HG03196 (cell line): ENCODE data around the gene KLHL17.
A peak's percentile ranks its signal among the peaks of the same experiment; 100 is the strongest.
"Not testable (repeated sequence)": the region's sequence is repeated elsewhere in the genome, so short reads cannot be mapped to it uniquely, and the experiment has no call there.

Experiments
- ATAC-seq: cut with Tn5 transposase; IDR thresholded peaks from one replicate; pipeline ENCODE4 v1.9.1; 2021; ENCODE audit not compliant: unreplicated experiment

KLHL17 gene

DNA sequence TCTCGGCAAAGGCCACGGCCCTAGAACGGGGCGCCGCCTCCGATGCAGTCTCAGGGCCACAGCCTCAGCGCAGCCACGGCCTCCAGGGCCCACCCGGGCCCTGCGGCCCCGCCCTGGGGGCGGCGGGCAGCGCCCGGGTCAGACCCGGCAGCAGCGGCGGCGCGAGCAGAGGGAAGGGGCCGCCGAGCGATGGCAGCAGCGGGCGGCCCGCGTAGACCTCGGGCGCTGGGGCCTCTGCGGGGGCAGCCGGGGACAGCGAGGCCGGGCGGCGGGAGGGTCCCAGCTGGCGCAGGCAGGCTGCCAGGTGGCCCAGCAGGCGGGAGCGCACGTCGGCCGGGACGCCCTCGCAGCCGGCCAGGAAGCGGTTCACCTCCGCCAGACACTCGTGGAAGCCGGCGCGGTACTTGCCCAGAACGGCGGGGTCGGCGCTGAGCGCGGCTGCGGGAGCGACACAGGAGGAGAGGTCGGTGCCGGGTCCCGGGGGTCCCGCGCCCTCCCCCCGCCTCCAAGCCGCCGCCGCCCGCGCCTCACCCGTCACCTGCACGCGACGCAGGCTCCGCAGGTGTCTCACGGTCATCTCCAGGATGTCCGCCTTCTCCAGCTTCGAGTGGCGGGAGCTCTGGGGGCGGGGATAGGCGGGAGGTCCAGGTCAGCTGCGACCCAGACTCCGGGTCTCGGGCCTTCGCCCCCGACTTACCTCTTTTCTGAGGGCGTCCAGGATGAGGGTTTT lies 38.8 kb downstream of the KLHL17 start:
- ATAC-seq = peak; percentile 14

DNA sequence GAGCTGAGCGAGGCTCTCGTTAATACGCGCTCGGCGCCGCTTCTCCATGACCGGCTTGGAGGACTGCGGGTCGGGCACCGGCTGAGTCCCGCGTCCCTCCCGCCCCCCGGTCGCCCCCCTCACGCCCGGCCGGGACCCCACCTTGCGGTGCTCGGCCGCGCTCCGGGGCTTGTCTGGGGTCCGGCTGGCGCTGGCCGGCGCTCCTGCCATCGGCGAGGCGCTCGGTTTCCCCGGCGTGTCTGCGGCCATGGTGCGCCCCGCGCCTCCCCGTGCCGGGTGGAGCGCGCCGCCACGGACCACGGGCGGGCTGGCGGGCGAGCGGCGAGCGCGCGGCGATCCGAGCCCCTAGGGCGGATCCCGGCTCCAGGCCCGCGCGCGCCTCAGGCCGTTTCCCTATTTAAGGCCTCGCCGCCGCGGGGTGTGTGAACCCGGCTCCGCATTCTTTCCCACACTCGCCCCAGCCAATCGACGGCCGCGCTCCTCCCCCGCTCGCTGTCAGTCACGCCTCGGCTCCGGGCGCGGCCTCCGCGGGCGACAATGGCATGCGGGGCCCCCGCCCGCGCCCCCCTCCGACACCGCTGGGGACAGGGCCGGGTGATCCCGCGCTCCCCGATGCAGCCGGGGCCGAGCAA lies 39.5 kb downstream of the KLHL17 start, which contains the start of gene HES4:
Gene HES4 (minus strand): TSS at position 373 of the 632 bp plus-strand sequence. CDS start 124 bp downstream, at position 249.
- peak; percentile 50 for ATAC-seq

DNA sequence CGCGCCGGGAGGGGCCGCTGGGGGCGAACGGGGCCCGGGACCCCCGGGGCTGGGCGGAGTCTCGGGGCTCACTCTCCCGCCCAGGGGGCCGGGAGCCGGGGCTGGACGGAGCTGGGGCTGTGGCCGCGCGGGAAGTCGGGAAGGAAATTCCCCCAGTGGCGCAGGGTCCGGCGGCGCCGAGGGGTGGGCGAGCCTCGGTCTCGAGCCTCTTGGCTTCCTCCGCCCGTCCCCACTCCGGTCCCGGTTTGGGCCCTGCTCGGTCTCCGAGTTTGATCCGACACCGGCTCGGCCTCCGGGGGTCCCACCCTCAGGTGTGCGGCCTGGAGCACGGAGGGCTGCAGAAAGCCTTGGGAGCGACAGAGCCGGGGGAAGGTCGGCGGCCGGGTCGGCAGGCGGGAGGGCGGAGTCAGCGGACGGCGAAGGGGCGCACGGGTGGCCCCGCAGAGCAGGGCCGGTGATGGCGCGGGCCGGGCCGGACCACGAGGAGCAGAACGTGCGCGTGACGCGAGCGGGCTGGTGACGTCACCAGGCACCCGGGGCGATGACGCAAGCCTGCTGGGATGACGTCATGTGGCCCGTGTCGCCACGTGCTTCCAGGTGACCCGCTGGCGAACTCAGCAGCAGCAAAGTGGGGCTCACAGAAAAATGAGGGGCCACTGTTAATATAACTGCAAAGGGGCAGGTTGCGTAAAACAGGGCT lies 40.1 kb downstream of the KLHL17 start:
- ATAC-seq = peak; percentile 12

DNA sequence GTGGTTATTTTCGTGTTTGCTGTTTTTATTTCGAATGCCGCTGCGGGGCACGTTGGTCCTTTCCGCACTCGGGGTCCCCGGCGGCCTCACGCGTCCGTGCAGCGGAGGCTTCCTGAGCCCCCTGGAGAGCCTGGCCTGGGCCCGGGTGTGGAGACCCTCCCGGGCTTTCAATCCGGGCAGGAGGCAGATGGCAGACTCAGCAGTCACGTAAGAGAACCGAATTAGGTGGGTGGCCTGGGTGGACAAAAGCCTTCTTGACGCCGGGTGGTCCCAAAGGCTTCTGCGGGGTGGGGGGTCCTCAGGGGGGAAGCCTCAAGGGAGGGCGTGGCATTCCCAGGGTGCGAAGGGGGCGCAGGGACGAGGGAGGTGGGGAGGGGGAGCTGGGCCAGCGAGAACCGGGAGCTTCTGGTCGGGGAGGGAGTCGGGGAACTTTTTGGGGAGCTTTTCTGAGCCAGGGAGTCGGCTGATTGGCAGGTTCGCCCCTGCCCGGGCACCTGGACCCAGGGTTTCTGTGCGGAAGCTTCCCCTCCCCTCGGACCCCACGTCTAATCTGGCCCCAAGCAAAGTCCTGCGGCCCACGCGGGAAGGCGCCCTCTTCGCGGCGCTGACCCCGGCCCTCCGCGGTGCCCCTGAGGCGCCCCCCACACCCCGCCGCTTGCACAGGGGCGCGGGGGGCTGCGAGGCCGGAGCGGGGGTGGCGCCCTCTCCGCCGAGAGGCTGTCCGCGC lies 40.8 kb downstream of the KLHL17 start:
- ATAC-seq = no peak

DNA sequence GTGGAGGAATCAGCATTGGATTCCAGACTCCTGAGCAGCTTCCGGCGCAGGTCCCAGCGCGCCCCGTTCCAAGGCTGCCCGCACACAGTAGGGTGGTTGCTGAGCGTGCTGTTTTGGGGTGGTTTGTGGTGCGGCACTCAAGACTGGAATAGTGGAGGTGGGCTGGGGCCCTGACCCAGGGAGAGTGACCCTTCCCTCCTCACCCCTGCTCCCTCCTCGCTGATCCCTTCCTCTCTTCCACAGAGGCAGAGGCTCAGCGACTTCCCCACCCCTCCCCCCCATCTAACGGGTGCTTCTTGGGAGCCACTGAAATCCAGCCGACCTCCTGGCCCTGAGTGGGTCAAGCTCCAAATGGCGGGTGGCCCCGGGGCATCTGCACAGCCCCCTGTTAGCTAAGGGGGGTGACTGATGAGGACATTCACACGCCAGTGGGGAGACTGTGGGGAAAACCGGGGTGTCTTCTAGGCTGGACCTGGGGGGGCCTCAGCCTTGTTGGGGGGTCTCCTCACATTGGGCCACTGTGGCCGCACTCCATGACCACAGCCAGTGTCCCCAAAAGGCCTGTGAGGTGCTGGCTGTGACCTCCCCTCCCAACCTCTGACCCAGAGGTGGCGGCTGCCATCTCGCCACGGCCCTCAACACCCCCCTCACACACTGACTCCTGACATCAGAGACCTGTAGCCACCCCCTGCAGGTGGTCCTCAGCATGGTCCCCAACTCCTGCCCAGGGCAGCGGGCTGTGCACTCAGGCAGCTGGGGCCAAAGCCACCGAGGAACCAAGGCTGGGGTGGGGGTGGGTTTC lies 43.4 kb downstream of the KLHL17 start:
- ATAC-seq = no peak

DNA sequence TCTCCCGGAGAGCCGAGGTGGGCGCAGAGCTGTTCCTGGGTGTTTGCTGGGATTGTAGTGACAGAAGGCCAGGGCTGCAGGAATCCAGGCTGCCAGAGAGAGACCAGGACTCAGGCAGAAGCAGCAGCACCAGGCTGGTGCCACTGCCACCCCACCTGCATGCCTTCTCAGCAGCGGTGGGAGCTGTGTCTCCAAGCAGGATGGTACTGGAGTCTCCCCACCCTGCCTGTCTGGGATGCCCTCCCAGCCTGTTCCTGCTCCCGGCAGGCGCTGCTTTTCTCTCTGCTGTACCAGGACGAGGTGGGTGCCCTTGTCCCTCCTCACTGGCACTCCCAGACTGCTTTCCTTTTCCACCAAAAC lies 44.0 kb downstream of the KLHL17 start:
- ATAC-seq = no peak

DNA sequence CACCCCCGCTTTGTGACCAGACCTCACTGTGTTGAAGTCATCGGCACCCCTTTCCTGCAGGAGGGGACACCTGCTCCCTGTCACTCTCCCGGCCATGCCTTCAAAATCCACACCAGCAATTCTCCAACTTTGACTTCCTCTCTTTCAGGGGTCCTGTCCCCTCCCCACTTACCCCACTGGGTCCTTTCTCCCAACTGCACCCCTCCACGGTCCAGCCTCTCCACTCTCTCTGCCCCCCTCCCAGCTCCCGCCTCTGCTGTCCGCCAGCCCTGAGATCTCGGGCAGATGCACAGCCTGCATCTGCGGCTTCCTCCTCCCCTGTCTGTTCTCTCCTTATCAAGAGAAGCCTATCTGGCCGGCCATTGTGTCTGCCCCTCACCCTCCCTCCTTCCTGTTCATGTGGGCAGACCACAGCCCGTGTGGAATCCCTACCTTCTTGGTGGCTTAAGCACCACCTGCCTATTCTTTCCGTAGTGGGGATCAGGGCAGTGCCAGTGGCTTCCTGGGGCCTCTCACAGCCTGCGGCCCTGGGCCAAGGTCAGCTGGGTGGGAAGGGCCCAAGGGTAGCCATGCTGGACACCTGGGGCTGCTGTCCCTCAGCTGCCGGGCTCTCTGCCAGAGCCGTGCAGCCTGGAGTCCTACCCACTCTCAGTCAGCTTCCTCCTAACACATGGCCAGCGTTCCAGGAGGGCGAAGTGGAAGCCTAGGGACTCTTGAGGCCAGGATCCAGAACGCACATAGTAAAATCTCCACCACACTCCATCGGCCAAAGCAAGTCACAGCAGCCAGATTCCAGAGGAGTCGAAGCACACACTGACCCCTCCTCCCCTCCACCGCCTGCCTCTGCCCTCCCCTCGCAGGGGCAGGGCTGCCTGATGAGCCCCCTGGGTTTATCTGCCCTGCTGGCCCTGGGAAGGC lies 44.7 kb downstream of the KLHL17 start:
- no peak for ATAC-seq

DNA sequence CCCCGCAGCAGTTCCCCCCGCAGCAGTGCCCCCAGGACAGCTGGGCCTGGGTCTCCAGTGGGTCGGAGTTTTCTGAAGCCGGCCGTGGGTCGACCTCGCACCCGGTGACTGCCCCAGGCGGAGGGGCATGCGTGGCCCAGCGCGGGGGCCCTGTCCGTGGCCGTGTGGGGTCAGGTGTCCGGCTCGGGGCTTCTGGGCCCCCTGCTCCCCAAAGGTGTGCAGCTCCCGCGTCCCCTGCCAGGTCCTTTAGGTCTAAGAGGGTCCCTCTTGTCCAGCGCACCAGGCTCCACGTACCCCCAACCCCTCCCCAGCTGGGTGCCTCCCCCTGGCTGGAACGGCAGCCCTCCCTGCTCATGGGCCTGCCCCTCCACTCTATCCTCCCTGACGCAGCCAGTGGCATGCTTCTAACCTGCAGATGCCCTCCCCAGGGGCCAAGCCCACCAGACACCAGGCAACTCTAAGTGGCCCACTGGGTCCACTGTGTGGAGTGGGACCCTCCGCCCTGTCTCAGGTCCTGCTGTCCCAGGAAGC lies 45.5 kb downstream of the KLHL17 start:
- no peak for ATAC-seq

DNA sequence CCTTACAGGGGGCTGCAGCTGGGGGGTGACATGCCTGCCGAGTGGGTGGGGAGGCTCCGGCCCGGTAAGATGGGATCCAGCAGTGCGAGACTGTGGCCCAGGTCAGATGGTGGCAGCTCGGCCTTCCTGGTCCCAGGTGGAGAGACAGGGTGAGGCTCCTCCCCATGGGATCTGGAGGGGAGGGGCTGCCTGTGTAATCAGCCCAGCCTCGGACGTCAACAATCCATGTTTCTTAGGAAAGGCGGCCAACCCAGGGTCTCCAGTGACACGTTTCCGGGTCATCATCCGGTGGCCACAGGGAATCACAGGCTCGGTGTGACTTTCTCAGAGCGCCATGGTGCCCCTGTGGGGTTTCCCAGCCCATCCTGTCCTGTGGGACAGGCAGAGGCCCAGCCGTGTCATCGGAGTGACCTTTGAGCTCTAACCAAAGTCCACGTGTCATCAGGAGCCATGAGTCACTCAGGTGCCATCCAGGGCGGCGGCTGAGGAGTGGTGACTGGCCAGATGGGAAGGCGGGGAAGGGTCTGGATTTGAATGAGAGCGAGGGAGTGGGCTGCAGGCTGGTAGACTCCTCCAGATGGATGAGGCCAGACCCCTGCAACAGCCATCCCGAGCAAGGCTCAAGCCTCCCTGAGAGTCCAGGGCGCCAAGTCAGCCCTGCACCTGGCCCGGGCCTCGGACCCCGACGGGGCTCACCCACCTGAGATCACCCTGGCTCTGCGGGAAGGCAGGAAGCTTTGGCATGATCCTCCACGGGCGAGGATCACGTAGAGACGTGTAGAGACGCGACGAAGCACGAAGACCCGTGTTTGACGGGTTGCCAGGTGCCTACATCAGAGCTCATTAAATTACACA lies 46.1 kb downstream of the KLHL17 start:
- ATAC-seq = no peak

DNA sequence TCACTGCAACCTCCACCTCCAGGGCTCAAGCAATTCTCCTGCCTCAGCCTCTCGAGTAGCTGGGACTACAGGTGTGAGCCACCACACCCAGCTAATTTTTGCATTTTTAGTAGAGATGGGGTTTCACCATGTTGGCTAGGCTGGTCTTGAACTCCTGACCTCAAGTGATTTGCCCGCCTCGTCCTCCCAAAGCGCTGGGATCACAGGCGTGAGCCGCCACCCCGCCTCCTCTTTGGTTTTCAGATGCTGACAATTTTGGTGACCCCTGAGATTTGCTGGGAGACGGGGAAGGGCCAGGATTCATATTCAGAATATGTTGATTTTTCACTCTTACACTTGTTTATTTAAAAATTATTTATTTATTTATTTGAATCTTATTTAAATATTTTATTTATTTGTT lies 49.7 kb downstream of the KLHL17 start:
- ATAC-seq = not testable (repeated sequence)

DNA sequence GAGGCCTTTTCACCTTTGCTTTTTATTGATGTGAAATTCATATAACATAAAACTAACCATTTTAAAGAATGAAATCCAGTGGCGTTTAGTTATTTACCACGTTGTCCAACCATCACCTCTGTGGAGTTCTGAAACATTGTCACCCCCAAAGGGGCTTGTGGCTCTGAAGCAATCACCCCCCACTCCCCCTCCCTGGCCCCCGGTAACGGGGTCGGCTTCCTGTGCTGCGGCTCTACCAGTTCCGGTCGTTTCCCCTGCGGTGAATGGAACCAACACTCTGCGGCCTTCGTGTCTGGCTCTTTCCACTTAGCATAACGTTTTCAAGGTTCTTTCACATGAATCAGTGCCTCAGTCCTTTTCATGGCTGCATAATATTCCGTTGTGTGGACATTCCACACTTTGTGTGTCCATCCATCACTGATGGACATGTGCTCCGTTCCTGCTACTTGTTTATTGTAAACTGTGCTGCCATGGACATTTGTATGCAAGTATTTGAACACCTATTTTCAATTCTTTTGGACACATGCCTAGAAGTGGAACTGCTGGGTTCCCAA lies 51.1 kb downstream of the KLHL17 start:
- ATAC-seq = no peak

DNA sequence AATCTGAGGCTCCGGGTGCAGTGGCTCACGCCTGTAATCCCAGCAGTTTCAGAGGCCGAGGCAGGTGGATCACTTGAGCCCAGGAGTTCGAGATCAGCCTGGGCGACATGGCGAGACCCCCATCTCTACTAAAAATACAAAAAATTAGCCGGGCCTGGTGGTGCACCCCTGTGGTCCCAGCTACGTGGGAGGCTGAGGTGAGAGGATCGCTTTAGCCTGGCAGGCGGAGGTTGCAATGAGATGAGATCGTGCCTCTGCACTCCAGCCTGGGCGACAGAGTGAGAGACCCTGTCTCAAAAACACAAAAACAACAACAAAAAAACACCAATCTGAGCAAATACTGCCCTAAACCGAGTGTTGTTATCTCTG lies 52.3 kb downstream of the KLHL17 start:
- ATAC-seq = not testable (repeated sequence)

DNA sequence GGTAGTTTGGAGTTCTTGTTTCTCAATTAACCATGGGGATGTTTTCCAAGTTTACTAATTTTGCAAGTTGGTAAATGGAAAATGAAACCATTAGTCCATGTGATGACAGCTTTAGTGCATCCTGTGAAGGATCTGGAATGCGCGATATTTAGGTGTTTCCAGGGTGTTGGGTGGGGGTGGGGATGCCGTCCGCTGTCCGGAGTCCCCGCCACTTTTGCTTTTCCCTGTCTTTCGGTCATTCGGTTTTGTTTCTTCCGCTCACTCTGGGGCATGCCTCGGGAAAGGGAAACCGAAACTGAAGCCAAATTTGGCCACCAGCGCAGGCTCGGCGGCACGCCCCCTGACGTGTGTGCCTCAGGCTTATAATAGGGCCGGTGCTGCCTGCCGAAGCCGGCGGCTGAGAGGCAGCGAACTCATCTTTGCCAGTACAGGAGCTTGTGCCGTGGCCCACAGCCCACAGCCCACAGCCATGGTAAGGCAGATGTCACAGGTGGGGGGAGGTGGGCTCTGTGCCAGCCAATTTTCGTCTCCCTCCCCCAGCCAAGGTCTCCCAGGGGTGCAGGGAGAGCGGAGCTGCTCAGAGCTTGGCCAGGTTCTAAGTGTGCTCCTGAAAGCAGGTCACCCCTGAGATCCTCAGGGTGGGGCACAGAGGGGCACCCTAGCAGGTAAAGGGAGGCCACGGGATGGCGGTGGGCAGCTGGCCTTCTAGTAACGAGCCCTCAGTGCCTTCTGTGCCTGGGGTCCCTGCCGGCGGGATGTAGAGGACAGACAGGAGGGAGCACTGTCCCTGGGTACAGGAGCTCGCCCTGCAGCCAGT lies 52.9 kb downstream of the KLHL17 start, which contains the start of gene ISG15:
Gene ISG15 (plus strand): TSS at position 393 of the 817 bp plus-strand sequence. CDS start 77 bp downstream, at position 470.
- peak; percentile 88 for ATAC-seq

DNA sequence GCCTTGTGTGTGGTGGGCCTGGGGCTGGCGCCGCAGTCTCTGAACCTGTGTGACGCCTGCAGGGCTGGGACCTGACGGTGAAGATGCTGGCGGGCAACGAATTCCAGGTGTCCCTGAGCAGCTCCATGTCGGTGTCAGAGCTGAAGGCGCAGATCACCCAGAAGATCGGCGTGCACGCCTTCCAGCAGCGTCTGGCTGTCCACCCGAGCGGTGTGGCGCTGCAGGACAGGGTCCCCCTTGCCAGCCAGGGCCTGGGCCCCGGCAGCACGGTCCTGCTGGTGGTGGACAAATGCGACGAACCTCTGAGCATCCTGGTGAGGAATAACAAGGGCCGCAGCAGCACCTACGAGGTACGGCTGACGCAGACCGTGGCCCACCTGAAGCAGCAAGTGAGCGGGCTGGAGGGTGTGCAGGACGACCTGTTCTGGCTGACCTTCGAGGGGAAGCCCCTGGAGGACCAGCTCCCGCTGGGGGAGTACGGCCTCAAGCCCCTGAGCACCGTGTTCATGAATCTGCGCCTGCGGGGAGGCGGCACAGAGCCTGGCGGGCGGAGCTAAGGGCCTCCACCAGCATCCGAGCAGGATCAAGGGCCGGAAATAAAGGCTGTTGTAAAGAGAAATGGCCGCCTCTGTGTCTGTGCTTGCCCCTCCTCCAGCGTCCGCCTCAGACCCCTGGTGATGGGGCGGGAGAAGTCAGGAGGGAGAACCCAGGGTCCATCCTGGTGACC lies 53.7 kb downstream of the KLHL17 start:
- no peak for ATAC-seq

DNA sequence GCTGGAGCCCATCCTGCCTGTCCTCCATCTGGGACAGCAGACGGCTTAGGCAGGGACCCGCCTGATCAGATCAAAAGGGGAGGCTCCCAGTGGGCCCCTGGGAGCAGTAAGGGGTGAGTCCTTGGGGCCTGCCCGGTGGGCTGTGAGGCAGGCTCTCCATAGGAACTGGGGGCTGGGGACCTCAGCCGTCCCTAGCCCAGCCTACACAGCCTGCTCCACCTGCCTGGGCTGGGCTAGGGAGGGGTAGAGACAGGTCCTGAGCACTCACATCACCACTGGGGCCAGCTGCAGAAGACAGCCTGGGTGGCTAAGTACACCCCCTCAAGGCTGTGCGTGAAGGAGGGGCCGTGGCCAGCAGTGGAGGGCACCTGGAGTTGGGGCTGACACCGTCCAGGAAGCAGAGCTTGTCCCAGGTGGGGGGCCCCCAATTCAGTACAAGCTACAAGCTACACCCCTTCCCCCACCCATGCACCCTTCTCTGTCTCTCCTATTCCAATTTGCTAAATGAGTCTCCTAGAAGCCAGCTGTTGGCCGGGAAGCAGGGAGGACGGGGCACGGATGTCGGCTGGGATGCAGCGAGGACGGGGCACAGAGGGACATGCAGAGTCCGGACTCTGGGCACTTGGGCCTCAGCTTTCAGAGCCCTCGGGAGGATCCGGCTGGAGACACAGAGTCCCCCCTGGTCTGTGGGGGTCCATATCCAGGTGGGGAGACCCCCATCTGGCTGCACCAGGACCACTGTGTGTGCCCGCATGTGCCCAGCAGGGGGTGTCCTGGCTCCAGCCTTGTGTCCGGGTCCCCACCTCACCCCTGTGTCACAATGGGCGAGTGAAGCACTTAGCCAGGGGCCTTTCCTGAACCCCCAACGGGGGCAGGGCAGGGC lies 54.7 kb downstream of the KLHL17 start:
- no peak for ATAC-seq
